ENCODE measurements around the gene PPAN. TPM values are rescaled to one million over a fixed set of nuclear protein-coding genes. Genes with fewer than 3 reads are reported as not detected.

The PPAN gene
- total RNA-seq, 1 donor from 2014 or later, result 39.6 TPM

GRCh38 chr19:10083911-10084310, 22.3 kb upstream of the PPAN start:
- Mint-ChIP-seq H3K4me3 (ENCODE audit: unreplicated experiment) (no peak overlapping the region), H3K36me3 (ENCODE audit: low read depth, unreplicated experiment) (no peaks in the 10 kb centered on the region), H3K27ac (ENCODE audit: unreplicated experiment) (no peak overlapping the region), H3K4me1 (ENCODE audit: unreplicated experiment) (no peaks in the 10 kb centered on the region), H3K9me3 (ENCODE audit: unreplicated experiment) (no peaks in the 10 kb centered on the region), H3K27me3 (ENCODE audit: unreplicated experiment) (peaks cover 3% of the 10 kb centered on the region)
- TF ChIP-seq CTCF (IDR thresholded peaks at IDR 0.05; ENCODE audit: unreplicated experiment), result no peak
- DNase-seq (ENCODE audit: low spot score), result no peak

GRCh38 chr19:10084803-10085202, 21.4 kb upstream of the PPAN start:
- H3K4me1 Mint-ChIP-seq (ENCODE audit: unreplicated experiment), result no peaks in the 10 kb centered on the region
- peaks cover 3% of the 10 kb centered on the region for H3K27me3 Mint-ChIP-seq (ENCODE audit: unreplicated experiment)
- DNase-seq (ENCODE audit: low spot score), result no peak
- no peak overlapping the region for H3K27ac Mint-ChIP-seq (ENCODE audit: unreplicated experiment)
- peak overlapping the region; percentile 90 for H3K4me3 Mint-ChIP-seq (ENCODE audit: unreplicated experiment)
- H3K9me3 Mint-ChIP-seq (ENCODE audit: unreplicated experiment), result no peaks in the 10 kb centered on the region
- no peaks in the 10 kb centered on the region for H3K36me3 Mint-ChIP-seq (ENCODE audit: low read depth, unreplicated experiment)
- TF ChIP-seq CTCF (IDR thresholded peaks at IDR 0.05; ENCODE audit: unreplicated experiment), result no peak

GRCh38 chr19:10085641-10086590, 20.2 kb upstream of the PPAN start, which contains the start of gene SHFL:
SHFL (plus strand) TSS chr19:10086317; CDS start chr19:10086428, 111 bp downstream.
- Mint-ChIP-seq H3K27me3 (ENCODE audit: unreplicated experiment) (peaks cover 6% of the 10 kb centered on the region), H3K4me1 (ENCODE audit: unreplicated experiment) (no peaks in the 10 kb centered on the region), H3K27ac (ENCODE audit: unreplicated experiment) (peak within 1 kb of the TSS; percentile 36), H3K9me3 (ENCODE audit: unreplicated experiment) (no peaks in the 10 kb centered on the region), H3K4me3 (ENCODE audit: unreplicated experiment) (peak within 1 kb of the TSS; percentile 90), H3K36me3 (ENCODE audit: low read depth, unreplicated experiment) (peaks cover 3% of the 10 kb centered on the region)
- TF ChIP-seq CTCF (IDR thresholded peaks at IDR 0.05; ENCODE audit: unreplicated experiment), result no peak
- DNase-seq (ENCODE audit: low spot score), result peak; percentile 44

GRCh38 chr19:10086591-10087192, 19.5 kb upstream of the PPAN start:
- Mint-ChIP-seq H3K9me3 (ENCODE audit: unreplicated experiment) (no peaks in the 10 kb centered on the region), H3K27me3 (ENCODE audit: unreplicated experiment) (peaks cover 6% of the 10 kb centered on the region), H3K4me3 (ENCODE audit: unreplicated experiment) (no peak overlapping the region), H3K36me3 (ENCODE audit: low read depth, unreplicated experiment) (peaks cover 3% of the 10 kb centered on the region), H3K27ac (ENCODE audit: unreplicated experiment) (no peak overlapping the region), H3K4me1 (ENCODE audit: unreplicated experiment) (no peaks in the 10 kb centered on the region)
- no peak for TF ChIP-seq CTCF (IDR thresholded peaks at IDR 0.05; ENCODE audit: unreplicated experiment)
- DNase-seq (ENCODE audit: low spot score), result no peak

All from endothelial cell (in vitro differentiated cells).